NT2/D1 (cell line): ENCODE results near the gene ATP6AP1.

Source experiments
- SUZ12 ChIP-seq: IDR thresholded peaks from 2 replicates; pipeline ENCODE4 v1.6.1; 2011; ENCODE audit not compliant: insufficient read length, insufficient read depth; ENCODE audit errors: extremely low read depth
- YY1 ChIP-seq: IDR thresholded peaks from 2 replicates; pipeline ENCODE4 v1.6.1; 2011; ENCODE audit not compliant: insufficient read length, insufficient read depth

- TF ChIP-seq SUZ12 (no peak), YY1 (no peak)
Measured at GRCh38 chrX:154431341-154431740, 2.9 kb downstream of the ATP6AP1 start.
